Neural crest cell (in vitro differentiated cells): ENCODE results near the gene FCAMR. TPM values are rescaled to one million over a fixed set of nuclear protein-coding genes. Genes with fewer than 3 reads are reported as not detected.

Experiments
- DNase-seq: peaks from one replicate; pipeline ENCODE4 v3.0.0; 2021; ENCODE audit warnings: low read depth, mixed read lengths, low spot score
- H3K27ac Mint-ChIP-seq: one replicate; pipeline ENCODE4 v1.8.0; 2021; ENCODE audit warnings: mild to moderate bottlenecking, mixed read lengths; ENCODE audit not compliant: unreplicated experiment
- H3K27me3 Mint-ChIP-seq: 2 replicates; pipeline ENCODE4 v1.8.0; 2021; ENCODE audit warnings: low read depth, mild to moderate bottlenecking, mixed read lengths
- H3K36me3 Mint-ChIP-seq: 2 replicates; pipeline ENCODE4 v1.8.0; 2021; ENCODE audit warnings: low read depth, mild to moderate bottlenecking, mixed read lengths
- H3K4me1 Mint-ChIP-seq: 2 replicates; pipeline ENCODE4 v1.8.0; 2021; ENCODE audit warnings: mixed read lengths
- H3K4me3 Mint-ChIP-seq: one replicate; pipeline ENCODE4 v1.8.0; 2021; ENCODE audit warnings: mild to moderate bottlenecking, mixed read lengths
- H3K9me3 Mint-ChIP-seq: 2 replicates; pipeline ENCODE4 v1.8.0; 2021; ENCODE audit warnings: mixed read lengths
- CTCF ChIP-seq: fragments of 200-600 bp; sonication (generic); conservative IDR thresholded peaks from 2 replicates; pipeline ENCODE4 v1.5.0; 2021; ENCODE audit warnings: antibody characterized with exemption, mild to moderate bottlenecking
- total RNA-seq: library from RNA; stranded (reverse); gene quantifications from 2 replicates; pipeline ENCODE4 v1.2.1, GENCODE V29; 2021

Gene FCAMR
- total RNA-seq, 1 donor from 2014 or later, result not detected

- Mint-ChIP-seq H3K36me3 (no peaks in the 10 kb centered on the region), H3K9me3 (no peaks in the 10 kb centered on the region), H3K27me3 (peaks cover 2% of the 10 kb centered on the region), H3K4me1 (no peaks in the 10 kb centered on the region), H3K27ac (no peak overlapping the region), H3K4me3 (no peak overlapping the region)
- no peak for DNase-seq
- no peak for TF ChIP-seq CTCF
Observed at GRCh38 chr1:206963740-206964139, 6.5 kb downstream of the FCAMR start.

- no peaks in the 10 kb centered on the region for H3K4me1 Mint-ChIP-seq
- no peak for DNase-seq
- no peak for TF ChIP-seq CTCF
- H3K36me3 Mint-ChIP-seq, result no peaks in the 10 kb centered on the region
- H3K9me3 Mint-ChIP-seq, result no peaks in the 10 kb centered on the region
- H3K27me3 Mint-ChIP-seq, result no peaks in the 10 kb centered on the region
- no peak overlapping the region for H3K4me3 Mint-ChIP-seq
- no peak overlapping the region for H3K27ac Mint-ChIP-seq
Observed at GRCh38 chr1:206963119-206963712, 7.0 kb downstream of the FCAMR start.

- Mint-ChIP-seq H3K27me3 (no peaks in the 10 kb centered on the region), H3K9me3 (no peaks in the 10 kb centered on the region), H3K4me3 (no peak overlapping the region), H3K27ac (no peak overlapping the region), H3K36me3 (no peaks in the 10 kb centered on the region), H3K4me1 (peaks cover 6% of the 10 kb centered on the region)
- DNase-seq, result no peak
- no peak for TF ChIP-seq CTCF
Observed at GRCh38 chr1:206962272-206962671, 8.0 kb downstream of the FCAMR start.

- Mint-ChIP-seq H3K4me1 (peaks cover 9% of the 10 kb centered on the region), H3K36me3 (no peaks in the 10 kb centered on the region), H3K27ac (no peak overlapping the region), H3K9me3 (no peaks in the 10 kb centered on the region), H3K4me3 (no peak overlapping the region), H3K27me3 (no peaks in the 10 kb centered on the region)
- no peak for DNase-seq
- no peak for TF ChIP-seq CTCF
Observed at GRCh38 chr1:206961668-206962067, 8.6 kb downstream of the FCAMR start.

GRCh38 chr1:206960676-206961386 is 9.4 kb downstream of the FCAMR start:
- DNase-seq, result no peak
- Mint-ChIP-seq H3K36me3 (no peaks in the 10 kb centered on the region), H3K4me3 (no peak overlapping the region), H3K27me3 (no peaks in the 10 kb centered on the region), H3K9me3 (no peaks in the 10 kb centered on the region), H3K4me1 (peaks cover 13% of the 10 kb centered on the region), H3K27ac (no peak overlapping the region)
- no peak for TF ChIP-seq CTCF
